NCI-H446 treated with DMSO at 0.1 percent for 48 hours (cell line): ENCODE data around the gene CYTH3.
"Not testable (repeated sequence)": the region's sequence is repeated elsewhere in the genome, so short reads cannot be mapped to it uniquely, and the experiment has no call there.

Experiments used
- DNase-seq: peaks from one replicate; lab custom pipeline; 2025; lab: John Stamatoyannopoulos, UW

Gene CYTH3

GRCh38 chr7:6193709-6194108 is 78.7 kb downstream of the CYTH3 start:
- no peak for DNase-seq

GRCh38 chr7:6190563-6190962 is 81.9 kb downstream of the CYTH3 start:
- DNase-seq, result not testable (repeated sequence)

DNA sequence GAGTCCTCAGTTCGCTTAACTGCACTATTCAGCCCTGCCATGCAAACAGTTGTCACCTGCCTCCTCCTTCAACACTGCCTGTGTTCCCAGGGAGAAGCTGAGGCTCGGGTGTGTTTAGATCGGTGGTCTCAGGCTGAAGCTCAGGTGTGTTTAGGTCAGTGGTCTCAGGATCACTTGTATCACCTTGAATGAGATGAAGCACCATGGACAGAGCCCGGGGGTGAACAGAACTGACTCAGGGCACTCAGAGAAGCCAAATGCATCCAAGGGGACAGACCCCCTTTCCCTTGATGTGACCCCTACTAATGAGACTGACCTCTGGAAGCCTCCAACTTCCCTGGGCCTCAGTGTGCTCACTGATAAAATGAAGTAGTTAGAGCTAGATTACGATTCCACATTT is 84.0 kb downstream of the CYTH3 start:
- DNase-seq, result no peak

GRCh38 chr7:6186577-6186976 is 85.8 kb downstream of the CYTH3 start:
- no peak for DNase-seq

GRCh38 chr7:6182993-6183392 is 89.4 kb downstream of the CYTH3 start:
- DNase-seq, result no peak

DNA sequence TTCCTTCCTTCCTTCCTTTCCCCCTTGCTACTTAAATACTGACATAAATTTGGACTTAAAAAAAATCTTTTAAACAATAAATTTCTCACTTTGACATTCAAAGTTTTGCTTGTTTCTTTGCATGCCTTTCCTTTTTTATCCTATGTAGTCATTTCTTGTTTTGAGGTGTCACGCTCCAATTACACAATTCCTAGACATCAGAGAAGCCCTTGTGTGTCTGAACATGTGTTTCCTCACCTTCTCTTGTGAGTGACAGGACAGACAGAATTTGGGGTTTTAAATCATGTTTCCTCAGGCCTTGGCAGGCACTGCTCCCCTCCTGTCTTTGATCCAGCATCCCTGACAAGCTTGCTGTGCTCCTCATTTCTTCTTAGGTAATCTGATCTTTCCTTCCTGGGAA is 91.3 kb downstream of the CYTH3 start:
- DNase-seq, result no peak

GRCh38 chr7:6180344-6180725 is 92.1 kb downstream of the CYTH3 start:
- DNase-seq, result no peak

- DNase-seq, result no peak
Measured at GRCh38 chr7:6179620-6180343, 92.6 kb downstream of the CYTH3 start.

DNA sequence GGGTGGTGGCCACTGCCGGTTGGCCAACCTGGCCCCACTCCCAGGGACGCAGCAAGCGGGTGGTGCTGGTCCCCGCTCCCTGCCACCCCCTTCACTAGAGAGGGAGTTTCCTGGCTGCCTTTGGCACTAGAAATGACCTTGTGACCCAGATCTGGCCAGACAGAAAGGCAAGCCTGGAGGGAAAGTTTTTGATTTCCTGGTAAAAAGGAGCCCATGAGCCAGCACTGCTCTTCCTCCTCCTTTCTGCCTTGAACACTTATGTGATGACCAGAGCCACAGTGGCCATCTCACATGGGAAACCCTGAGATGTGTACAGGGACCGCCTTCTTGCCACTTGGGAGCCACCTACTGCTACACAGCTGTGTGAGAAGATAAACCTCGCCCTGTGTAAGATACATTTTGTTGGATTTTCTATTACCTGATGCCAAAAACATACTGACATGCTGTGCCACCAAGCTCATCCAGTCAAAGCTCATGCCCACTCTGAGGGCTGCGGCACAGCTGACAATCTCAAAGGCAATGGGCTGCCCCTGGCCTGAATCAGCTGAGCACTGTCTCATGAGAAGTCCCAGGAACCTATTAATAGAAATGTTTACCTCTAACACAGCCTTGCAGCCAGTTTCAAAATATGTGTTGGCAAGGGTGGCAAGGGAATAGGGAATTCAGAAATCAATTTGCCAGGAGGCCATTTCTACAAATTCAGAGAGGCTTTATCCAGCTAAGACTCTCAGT is 94.0 kb downstream of the CYTH3 start:
- no peak for DNase-seq

DNA sequence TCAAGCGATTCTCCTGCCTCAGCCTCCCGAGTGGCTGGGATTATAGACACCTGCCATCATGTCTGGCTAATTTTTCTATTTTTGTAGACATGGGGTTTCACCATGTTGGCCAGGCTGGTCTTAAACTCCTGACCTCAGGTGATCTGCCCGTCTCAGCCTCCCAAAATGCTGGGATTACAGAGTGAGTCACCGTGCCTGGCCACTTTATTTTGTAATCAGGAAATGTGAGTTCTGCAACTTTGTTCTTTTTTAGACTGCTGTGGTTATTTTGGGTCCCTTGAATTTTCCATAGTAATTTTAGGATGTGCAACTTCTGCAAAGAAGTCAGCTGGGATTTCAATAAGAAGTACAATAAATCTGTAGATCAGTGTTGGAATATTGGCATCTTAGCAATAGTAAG is 96.8 kb downstream of the CYTH3 start:
- DNase-seq, result no peak

GRCh38 chr7:6172910-6173295 is 99.5 kb downstream of the CYTH3 start:
- DNase-seq, result no peak

- DNase-seq, result no peak
Measured at GRCh38 chr7:6172224-6172909, 100.1 kb downstream of the CYTH3 start.

GRCh38 chr7:6171532-6172223 is 100.7 kb downstream of the CYTH3 start:
- no peak for DNase-seq

DNA sequence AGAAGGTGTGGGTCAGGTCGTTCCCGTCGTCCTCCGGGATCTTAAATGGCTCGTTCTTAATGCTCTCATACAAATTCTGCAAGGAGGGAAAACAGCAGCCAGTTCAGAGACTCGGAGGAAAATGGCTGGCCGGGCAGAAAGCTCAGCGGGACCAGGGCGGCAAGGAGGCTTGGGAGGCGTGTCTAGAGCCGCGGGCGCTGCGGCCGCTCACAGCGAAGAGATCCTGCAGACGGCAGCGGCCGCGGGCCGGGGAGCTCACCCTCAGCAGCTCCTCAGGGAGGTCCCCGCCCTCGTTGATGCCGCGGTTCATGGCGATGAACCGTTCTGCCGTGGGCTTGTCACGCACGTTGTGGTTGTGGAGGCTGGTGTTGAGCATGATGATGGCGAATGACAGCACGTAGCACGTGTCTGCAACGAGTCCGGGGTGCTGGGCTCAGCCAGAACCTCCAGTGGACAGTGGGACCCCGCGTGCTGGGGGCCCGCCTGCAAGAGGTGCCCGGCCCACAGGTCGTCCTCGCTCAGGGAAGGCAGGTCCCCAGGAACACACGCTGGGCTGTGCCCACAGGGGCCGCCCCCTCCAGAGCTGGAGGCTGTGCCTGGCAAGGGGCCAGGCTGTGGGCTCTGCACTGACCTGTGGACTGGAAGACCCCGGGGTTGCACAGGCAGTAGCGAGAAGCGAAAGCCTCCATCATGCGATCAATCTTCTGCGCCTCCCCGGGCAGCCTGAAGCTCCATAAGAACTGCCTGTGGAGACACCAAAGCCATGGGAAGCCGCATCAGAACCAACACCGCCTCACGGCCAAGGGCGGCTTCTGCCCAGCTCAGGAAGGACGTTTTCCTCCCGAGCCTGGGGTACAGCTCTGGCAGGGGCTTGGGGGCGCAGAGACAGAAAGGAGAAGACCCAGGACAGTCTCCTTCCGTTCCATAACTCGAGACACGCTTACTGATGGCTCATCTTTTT is 101.6 kb downstream of the CYTH3 start:
- no peak for DNase-seq

- DNase-seq, result no peak
Measured at GRCh38 chr7:6169805-6170520, 102.5 kb downstream of the CYTH3 start.

DNA sequence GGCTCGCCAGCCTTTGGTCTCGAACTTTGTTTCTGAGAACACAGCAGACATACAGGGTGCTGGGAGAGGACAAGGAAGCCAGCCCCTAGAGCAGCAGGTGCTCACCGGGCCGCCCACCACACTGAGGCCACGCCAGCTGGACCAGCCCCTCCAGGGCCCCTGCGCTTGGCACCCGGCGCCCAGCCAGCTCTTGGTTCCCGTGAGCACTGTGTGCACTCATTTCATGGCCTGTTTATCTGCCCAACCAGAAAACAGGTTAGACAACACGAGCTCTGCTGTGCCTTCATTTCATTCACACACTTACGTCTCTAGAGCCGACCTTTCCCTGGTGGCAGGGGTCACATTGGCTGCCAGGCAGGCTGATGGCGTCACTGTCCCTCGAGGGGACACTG is 104.0 kb downstream of the CYTH3 start:
- no peak for DNase-seq

DNA sequence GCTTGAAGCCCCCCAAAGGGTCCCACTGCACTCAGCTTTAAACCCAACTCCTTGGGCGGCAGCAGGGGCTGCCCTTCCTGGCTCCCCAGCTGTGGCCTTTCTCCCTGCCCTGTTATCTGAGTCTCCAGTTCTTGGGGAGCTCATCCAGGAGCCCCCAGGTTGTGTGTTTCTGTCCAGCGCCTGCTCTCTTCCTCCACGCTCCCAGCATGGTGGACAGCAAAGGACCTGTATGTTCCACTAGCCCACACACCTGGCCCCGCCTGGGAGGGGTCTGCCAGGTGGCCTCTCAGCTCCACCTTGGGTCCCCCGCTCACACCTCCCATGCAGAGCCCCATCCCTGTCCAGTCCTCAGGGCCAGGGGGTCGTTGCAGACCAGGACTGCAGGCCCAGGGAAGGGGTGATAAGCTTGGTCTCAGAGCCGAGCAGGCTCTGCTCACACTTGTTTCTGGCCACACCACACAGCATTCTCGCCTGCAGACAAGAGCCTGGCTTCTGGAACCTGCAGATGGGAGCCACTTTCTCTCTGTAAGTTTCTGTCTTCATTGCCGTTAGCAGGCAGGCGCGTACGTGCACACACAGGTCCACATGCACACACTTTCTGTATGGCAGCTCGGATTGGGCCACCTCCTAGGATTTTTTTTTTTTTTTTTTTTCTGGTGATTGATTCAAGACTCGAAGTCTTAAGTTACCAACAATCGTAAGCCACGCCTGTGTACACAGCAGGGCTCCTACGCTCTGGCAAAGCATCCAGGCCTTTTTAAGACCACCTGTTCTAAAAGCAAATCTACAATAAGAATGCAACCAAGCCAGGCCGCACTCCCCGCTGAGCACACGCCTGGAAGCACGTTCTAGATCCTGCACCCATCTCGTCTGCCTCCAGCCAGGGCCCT is 104.6 kb downstream of the CYTH3 start:
- no peak for DNase-seq

GRCh38 chr7:6167004-6167551 is 105.3 kb downstream of the CYTH3 start:
- DNase-seq, result no peak

DNA sequence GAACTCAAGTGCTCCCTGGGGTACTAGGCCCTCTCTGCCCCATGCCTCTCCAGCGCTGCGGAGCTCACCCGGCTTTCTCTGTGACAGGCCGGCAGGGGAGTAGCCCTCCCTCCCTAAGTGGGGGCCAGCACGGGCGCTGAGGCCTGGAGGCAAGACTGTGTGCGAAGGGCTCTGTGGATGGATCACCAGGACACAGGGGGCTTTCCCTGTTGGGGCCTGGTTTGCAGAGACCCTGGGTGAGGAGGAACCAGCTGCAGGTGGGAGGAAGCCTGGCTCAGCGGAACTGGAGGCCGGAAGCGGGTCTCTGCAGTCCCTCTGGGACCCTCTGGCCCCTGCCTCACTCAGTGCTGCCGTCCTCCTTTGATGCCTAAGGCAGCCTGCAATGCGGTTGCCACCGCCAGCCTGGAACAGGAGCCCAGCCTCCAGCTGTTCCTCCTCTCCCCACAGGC is 106.0 kb downstream of the CYTH3 start:
- DNase-seq, result no peak
